Measurements from ENCODE around the gene PSTPIP1.

PSTPIP1 gene

GRCh38 chr15:77001966-77002365 lies 7.0 kb downstream of the PSTPIP1 start:
- no peak for DNase-seq

- DNase-seq, result no peak
Measured at GRCh38 chr15:77002436-77002835, 7.5 kb downstream of the PSTPIP1 start.

DNA sequence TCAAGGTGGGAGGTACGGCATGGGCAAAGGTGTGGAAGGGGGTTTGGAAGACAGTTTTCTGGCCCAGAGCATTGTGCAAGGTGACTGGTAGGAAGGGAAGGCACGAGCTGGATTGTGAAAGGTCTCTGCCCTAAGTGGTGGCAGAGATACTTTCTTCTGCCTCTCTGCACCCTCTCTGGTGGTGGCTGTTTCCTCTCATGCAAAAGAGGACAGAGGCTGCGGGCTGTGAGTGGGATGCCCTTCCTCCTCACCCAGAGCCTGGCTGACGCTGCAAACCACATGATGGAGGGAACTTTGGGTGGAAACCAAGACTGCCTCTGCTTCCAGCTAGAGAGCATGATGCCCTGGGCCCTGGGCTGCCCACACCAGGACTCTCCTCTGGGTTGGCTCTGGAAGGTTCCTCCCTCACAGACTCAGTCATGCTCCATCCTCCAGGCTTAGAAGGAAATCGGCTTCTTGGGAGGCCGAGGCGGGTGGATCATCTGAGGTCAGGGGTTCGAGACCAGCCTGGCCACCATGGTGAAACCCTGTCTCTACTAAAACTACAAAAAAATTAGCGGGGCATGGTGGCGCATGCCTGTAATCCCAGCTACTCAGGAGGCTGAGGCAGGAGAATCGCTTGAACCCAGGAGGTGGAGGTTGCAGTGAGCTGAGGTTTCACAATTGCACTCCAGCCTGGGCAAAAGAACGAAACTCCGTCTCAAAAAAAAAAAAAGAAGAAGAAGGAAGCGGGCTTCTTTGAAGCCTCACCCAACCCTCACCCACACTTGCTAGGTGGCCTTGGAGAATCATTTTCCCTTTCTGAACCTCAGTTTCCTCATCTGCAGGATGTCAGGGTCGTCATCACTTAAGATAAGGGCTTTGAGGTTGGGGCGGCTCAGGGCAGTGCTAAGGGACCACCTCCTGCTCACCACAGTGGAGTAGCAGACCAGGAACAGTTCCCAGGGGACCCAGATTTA lies 8.3 kb downstream of the PSTPIP1 start:
- DNase-seq, result peak; percentile 86

DNA sequence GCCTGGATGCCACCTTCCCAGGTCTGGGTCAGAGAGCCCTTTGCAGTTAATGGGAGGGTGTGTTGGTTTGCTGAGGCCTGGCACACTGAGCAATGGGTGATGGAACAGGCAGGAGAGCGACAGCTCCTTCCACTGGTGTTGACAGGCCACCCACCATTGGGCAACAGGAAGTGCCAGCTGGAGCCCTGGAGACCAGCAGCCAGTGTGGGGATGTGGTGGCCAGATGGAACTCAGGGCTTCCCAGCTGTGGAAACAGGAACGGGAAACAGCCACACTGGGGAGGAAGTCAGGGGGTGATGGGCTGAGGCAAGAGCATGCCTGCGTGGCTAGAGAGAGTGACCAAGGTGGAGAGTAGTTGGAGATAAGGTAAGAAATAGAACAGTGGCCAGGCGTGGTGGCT lies 9.3 kb downstream of the PSTPIP1 start:
- DNase-seq, result no peak

GRCh38 chr15:77009176-77009575 lies 14.2 kb downstream of the PSTPIP1 start:
- no peak for DNase-seq

DNA sequence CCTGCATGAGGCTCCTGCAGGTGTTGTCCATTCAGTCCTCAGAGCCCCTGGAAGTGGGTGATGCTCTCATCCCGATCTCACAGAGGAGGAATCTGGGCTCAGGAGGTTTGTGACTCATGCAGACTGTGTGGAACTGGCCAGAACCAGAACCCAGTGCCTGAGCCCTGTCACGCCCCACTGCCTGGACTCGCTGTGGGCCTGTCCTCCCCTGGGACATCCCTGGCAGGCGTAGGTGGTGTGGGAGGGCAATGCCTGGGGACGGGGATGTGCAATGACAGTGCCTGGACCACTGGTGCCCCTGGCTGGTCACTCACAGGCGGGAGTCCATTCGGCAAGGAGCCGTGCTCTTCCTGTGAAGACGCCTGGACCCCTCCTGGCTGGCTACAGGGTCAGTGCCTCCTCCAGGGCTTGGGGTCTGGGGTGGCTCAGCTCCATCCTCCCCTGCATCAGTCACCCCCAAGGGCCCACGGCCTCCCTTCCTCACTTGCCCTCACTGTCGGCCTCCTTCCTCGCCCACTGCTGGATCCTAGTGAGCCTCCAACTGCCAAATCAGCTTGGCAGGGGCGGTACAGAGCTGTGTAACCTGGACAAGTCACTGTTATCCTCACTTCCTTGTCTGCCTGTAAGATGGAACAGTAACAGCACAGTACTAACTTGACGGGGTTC lies 14.9 kb downstream of the PSTPIP1 start:
- no peak for DNase-seq

DNA sequence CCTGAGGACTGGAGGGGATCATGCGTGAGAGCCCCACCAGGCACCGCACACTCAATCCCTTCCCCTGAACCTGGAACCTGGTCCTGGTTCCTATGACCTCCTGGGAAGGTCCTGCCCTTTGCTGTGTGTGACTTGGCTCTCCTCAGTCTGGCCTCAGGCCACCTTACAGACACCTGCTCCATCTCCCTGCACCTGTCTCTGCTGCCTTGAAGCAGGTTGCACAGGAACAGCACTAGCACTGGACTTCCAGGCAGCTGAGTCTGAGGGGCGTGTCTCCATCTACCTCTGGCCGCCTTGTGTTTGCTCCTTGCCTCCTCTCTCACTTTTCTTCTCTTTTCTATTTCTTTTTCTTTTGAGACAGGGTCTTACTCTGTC lies 15.4 kb downstream of the PSTPIP1 start:
- no peak for DNase-seq

DNA sequence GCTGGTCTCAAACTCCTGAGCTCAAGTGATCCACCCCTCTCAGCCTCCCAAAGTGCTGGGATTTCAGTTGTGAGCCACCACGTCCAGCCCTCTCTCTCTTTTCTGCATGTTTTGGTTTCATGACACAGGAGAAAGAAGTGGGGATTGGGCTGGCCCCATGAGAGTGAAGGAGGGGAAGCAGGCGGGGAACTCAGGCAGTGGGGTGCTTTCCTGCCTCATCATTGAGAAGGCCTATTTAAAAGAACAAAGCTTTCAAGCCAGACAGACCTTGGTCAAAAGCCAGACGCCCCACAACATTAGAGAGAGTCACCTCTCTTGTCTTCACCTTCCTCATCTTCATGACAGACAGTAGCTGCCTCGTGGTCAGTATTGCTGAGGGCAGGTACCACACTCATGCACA lies 15.9 kb downstream of the PSTPIP1 start:
- no peak for DNase-seq

GRCh38 chr15:77012117-77012712 lies 17.3 kb downstream of the PSTPIP1 start:
- no peak for DNase-seq

GRCh38 chr15:77012868-77013267 lies 17.9 kb downstream of the PSTPIP1 start:
- peak; percentile 79 for DNase-seq

GRCh38 chr15:77013776-77014131 lies 18.8 kb downstream of the PSTPIP1 start:
- DNase-seq, result peak; percentile 91

DNA sequence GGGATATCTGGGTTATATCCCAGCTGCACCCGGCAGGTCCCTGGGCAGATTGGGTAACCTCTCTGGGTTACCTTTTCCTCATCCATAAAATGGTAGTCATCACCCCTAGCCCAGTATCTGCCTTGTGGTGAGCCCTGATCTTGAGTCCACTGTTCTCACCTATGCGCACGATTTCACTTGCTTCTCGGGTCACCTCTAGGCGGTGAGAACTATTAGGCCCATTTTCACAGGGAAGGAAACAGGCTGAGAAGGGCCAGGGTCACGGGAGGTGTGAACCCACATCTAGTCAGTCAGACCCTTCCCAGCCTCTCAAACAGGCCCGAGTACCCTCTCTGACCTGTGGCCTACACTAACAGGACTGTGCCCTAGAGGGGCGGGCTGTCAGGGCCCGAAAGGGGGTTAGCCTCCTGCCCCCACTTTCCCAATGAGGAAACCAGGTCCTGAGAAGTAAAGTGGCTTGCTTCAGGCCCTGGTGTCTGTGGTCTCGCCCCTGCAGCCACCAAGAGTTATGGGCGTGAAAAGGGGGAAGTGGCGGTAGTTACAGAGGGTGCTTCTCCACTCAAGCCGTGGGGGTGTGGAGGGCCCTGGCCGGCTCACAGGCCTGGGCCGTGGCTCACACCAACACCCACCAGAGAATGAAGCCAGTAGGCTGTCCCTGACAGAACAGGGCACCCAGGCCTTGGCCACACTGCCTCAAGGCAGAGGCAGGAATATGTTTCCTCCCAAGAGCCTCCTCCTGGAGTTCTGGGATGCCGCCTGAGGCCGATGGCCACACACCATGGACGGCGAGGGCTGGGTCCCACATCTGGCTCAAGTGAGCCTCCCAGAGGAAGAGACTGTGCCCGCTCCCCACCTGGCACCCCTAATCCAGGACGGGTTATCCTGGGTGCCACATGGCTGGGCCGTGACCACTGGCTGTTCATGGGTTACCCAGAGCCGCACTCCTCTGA lies 19.5 kb downstream of the PSTPIP1 start:
- peak; percentile 78 for DNase-seq

DNA sequence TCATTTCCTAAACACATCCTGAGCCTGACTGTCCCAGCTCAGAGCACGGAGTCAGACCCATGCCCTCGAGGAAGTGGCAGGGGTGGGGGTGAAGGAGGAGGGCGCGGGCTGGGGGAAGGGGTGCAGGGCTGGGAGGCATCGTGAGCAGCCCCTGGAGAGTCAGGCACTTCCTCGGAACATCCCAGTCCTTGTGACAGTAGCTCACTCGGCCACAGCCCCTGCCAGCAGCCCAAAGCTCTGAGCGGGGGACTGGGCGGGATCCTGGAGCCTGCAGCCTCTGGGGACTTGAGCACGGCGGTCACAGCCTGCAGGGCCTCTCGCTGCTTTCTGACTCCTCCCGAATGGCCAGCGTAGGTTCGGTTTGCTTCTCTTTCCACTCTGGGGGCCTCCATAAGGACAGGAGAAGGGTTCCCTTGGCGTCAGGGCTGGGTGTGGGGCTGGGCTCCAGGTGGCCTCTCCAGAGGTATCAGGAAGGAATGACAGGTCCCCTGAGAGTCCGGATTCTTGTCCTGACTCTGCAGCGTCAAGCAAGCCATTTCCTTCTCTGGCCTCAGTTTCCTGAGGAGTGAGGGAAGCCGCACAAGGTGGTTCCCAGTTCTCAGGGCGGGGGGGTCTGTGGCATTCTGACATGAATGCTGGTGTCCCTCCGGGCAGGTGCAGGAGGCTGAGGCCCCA lies 20.9 kb downstream of the PSTPIP1 start:
- DNase-seq, result no peak

DNA sequence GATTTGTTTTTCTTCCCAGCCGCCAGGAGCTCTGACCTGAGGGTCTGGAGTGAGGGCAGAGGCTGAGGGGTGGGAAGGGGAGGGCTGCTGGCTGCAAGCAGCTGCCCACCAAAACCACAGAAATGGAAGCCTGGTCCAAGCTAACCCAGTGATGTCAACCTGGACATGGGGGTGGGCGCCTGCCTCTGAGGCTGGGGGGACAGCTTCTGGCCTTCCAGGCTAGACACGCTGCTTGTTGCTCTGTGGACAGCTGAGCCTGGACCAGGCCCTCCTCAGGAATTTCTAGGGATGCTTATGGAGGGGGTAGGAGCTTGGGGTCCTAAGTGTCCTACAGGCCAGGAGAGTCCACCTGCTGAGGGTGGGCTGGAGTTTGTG lies 21.4 kb downstream of the PSTPIP1 start:
- DNase-seq, result no peak

GRCh38 chr15:77017091-77017660 lies 22.2 kb downstream of the PSTPIP1 start:
- DNase-seq, result no peak

DNA sequence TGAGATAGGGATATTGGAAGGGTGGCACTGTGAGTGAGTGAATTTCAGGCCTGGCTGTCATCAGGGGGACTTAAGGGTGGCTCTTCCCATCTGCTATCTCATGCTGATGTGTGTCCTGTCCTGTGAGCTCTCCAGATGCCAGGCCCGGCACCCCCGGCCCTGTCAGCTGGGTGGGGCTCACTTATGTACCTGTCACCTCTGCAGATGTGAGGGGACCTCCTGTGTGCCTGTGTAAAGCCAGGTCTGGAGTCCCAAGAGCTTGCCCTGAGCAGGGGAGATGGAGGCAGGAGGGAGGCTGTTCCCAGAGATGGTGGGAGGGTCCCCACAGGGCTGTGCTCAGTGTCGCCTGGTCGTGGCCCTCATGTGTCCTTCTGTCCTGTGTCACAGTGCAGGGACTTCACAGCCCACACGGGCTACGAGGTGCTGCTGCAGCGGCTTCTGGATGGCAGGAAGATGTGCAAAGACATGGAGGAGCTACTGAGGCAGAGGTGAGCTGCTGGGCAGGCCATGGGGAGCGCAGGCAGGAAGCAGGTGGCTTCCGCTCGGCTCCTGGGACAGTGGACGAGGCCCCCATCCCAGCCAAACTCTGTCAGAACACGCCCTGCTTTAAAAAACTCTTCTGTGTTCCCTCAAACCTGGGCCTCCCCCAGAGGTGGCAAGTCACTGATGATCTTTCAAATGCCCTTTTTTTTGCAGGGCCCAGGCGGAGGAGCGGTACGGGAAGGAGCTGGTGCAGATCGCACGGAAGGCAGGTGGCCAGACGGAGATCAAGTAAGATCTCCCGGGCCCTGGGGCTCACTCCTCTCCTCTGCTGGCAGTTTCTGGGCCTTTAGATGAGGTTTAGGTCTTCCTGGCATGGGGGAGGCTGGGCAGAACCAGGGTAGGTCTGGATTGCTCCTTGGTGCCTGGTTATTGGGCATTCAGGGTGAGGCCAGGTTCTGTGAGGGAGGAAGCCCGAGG lies 23.1 kb downstream of the PSTPIP1 start:
- DNase-seq, result no peak

- DNase-seq, result no peak
Measured at GRCh38 chr15:77018796-77019505, 24.0 kb downstream of the PSTPIP1 start.

- peak; percentile 80 for DNase-seq
Measured at GRCh38 chr15:77019521-77020331, 24.8 kb downstream of the PSTPIP1 start.

Data from activated CD8-positive, alpha-beta memory T cell treated with anti-CD3 and anti-CD28 coated beads for 24 hours (primary cell).